Right ventricle myocardium superior (tissue), 1 donor: ENCODE data around the gene CADM4. TPM values are rescaled to one million over a fixed set of nuclear protein-coding genes. Genes with fewer than 3 reads are reported as not detected.
A peak's percentile ranks its signal among the peaks of the same experiment; 100 is the strongest.
"Not testable (repeated sequence)": the region's sequence is repeated elsewhere in the genome, so short reads cannot be mapped to it uniquely, and the experiment has no call there.

Experiments
- ATAC-seq: fragments of 200-7000 bp; cut with Tn5 transposase; one replicate; pipeline ENCODE4 v1.9.1; 2020; ENCODE audit warnings: mild to moderate bottlenecking; ENCODE audit not compliant: poor library complexity
- DNase-seq: peaks from one replicate; pipeline ENCODE4 v3.0.0-alpha.2; 2020
- intact Hi-C: fragments of 100-400 bp; cut with DNase I; formaldehyde crosslinking; loops from one replicate; pipeline ENCODE4 v1.11.2; 2022
- long read RNA-seq: library from polyadenylated mRNA; unstranded; transcript quantifications from one replicate; pipeline ENCODE4 v2.0.0, GENCODE V29; 2021
- total RNA-seq: library from RNA; stranded (reverse); fragmentation: NEBNext Ultra II Directional; extraction: Animal tissue kit (Norgen Biotek cat#: 25700); gene quantifications from one replicate; pipeline ENCODE4 v1.2.1, GENCODE V29; 2021
- donor health status: DM: no; HTN: yes; CAD: no; lungs with severe emphysema.

Gene CADM4
- 8.0 TPM for total RNA-seq
- long read RNA-seq, transcript CADM4-201 (9 exons, 2,178 nt) = major isoform, 5 of 6 reads
- long read RNA-seq, partial matches to known transcripts = 1 of 6 reads
- long read RNA-seq, other reads (novel, unspliced or antisense) = 0 of 6 reads

GRCh38 chr19:43639519-43640423 is at the start of gene CADM4:
Gene CADM4, minus strand, starts transcription at chr19:43639850. Its CDS starts 60 bp downstream, at chr19:43639790.
- peak; percentile 75 for ATAC-seq
- intact Hi-C loops = no loop called here
- DNase-seq = peak; percentile 47

- intact Hi-C loops = no loop called here
- ATAC-seq = no peak
- no peak for DNase-seq
Measured at GRCh38 chr19:43688059-43688701, 48.5 kb upstream of the CADM4 start.

GRCh38 chr19:43687660-43687997 is 48.0 kb upstream of the CADM4 start:
- DNase-seq = no peak
- no peak for ATAC-seq
- intact Hi-C loops = no loop called here

- ATAC-seq = no peak
Measured at GRCh38 chr19:43684326-43684725, 44.7 kb upstream of the CADM4 start.

GRCh38 chr19:43683905-43684304 is 44.3 kb upstream of the CADM4 start:
- intact Hi-C loops = no loop called here

More at GRCh38 chr19:43684326-43684725, 44.7 kb upstream of the CADM4 start:
- intact Hi-C loops = no loop called here
- no peak for DNase-seq

GRCh38 chr19:43682824-43683661 is 43.4 kb upstream of the CADM4 start:
- DNase-seq = no peak
- intact Hi-C loops = no loop called here

More at GRCh38 chr19:43683905-43684304, 44.3 kb upstream of the CADM4 start:
- no peak for ATAC-seq
- no peak for DNase-seq

GRCh38 chr19:43682269-43682668 is 42.6 kb upstream of the CADM4 start:
- ATAC-seq, intact Hi-C loops, DNase-seq: not testable (repeated sequence)

More at GRCh38 chr19:43682824-43683661, 43.4 kb upstream of the CADM4 start:
- ATAC-seq = no peak

- ATAC-seq = no peak
- no peak for DNase-seq
- intact Hi-C loops = no loop called here
Measured at GRCh38 chr19:43681821-43682220, 42.2 kb upstream of the CADM4 start.

GRCh38 chr19:43678512-43679261 is 39.0 kb upstream of the CADM4 start:
- no peak for DNase-seq
- intact Hi-C loops = loop anchor here (10.0 kb wide), 1 partner anchor 116 kb away; no protein-coding TSS in a partner anchor
- no peak for ATAC-seq

- intact Hi-C loops = loop anchor here (10.0 kb wide), 1 partner anchor 119 kb away; no protein-coding TSS in a partner anchor
- DNase-seq (no peak), ATAC-seq (no peak)
Measured at GRCh38 chr19:43675906-43676305, 36.3 kb upstream of the CADM4 start.

GRCh38 chr19:43675269-43675879 is 35.7 kb upstream of the CADM4 start:
- DNase-seq (no peak), ATAC-seq (no peak)
- intact Hi-C loops = loop anchor here (10.0 kb wide), 1 partner anchor 119 kb away; no protein-coding TSS in a partner anchor

- DNase-seq (no peak), ATAC-seq (peak; percentile 5)
- intact Hi-C loops = loop anchor here (10.0 kb wide), 1 partner anchor 120 kb away; no protein-coding TSS in a partner anchor
Measured at GRCh38 chr19:43674596-43674995, 34.9 kb upstream of the CADM4 start.

- intact Hi-C loops = loop anchor here (10.0 kb wide), 1 partner anchor 121 kb away; no protein-coding TSS in a partner anchor
- ATAC-seq (no peak), DNase-seq (no peak)
Measured at GRCh38 chr19:43674183-43674582, 34.5 kb upstream of the CADM4 start.

GRCh38 chr19:43673637-43674036 is 34.0 kb upstream of the CADM4 start:
- no peak for ATAC-seq
- intact Hi-C loops = loop anchor here (10.0 kb wide), 1 partner anchor 121 kb away; no protein-coding TSS in a partner anchor

GRCh38 chr19:43672061-43672679 is 32.5 kb upstream of the CADM4 start:
- no peak for DNase-seq
- intact Hi-C loops = loop anchor here (10.0 kb wide), 1 partner anchor 123 kb away; no protein-coding TSS in a partner anchor
- no peak for ATAC-seq

More at GRCh38 chr19:43673637-43674036, 34.0 kb upstream of the CADM4 start:
- DNase-seq = no peak

GRCh38 chr19:43668406-43669109 is 28.9 kb upstream of the CADM4 start:
- ATAC-seq (peak; percentile 90), DNase-seq (peak; percentile 99)
- intact Hi-C loops = no loop called here
